ENCODE measurements around the gene FAM107B. TPM values are rescaled to one million over a fixed set of nuclear protein-coding genes. Genes with fewer than 3 reads are reported as not detected.

The FAM107B gene
- total and polyA plus RNA-seq, 2 of the 8 experiments (the other 6 are each of a cell fraction or from before 2014, with no cell fraction given) = 7.5 to 28.1 TPM

DNA sequence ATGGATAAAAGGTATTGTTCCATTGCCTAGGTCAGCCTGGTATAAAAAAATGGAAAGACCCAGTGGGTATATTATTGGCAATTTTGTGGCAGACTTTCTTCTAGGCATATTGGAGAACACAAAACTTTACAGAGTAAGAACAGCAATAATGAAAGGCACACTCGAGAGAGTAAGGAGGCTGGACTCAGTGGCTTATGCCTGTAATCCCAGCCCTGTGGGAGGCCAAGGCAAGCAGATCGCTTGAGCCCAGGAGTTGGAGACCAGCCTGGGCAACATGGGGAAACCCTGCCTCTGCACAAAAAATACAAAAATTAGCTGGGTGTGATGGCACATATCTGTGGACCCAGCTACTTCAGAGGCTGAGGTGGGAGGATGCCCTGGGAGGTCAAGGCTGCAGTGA is 158.2 kb downstream of the FAM107B start:
- Histone ChIP-seq H2BK15ac (ENCODE audit: low read length) (no peak overlapping the region), H3K14ac (ENCODE audit: insufficient read length) (no peak overlapping the region), H3K27me3 (replicated peaks in 1 of 4; ENCODE audit: control insufficient read depth in 3 of 4, extremely low read depth in 1 of 4, insufficient read depth in 3 of 4, low read length in 3 of 4) (no peaks in the 10 kb centered on the region), H3K4ac (replicated peaks; ENCODE audit: insufficient read length, low read depth, low read length) (no peak overlapping the region), H3K23ac (ENCODE audit: insufficient read length) (no peak overlapping the region), H3K9ac (replicated peaks in 1 of 4; ENCODE audit: extremely low read depth in 1 of 4, low read depth in 3 of 4, low read length in 3 of 4) (no peak overlapping the region), H4K5ac (ENCODE audit: insufficient read length, low read depth, low read length) (no peak overlapping the region), H3K4me3 (ENCODE audit: extremely low read depth in 1 of 4, insufficient read depth in 2 of 4, low read depth in 3 of 4, low read length in 4 of 4) (no peak overlapping the region), H3K79me2 (ENCODE audit: control insufficient read depth in 1 of 2, insufficient read depth in 2 of 2, low read length in 2 of 2) (no peaks in the 10 kb centered on the region), H4K20me1 (replicated peaks in 1 of 2; ENCODE audit: control insufficient read depth in 1 of 2, insufficient read depth in 2 of 2, low read length in 2 of 2) (no peaks in the 10 kb centered on the region), H2BK12ac (ENCODE audit: low read depth, low read length) (no peak overlapping the region), H3K27ac (ENCODE audit: low read depth, low read length) (no peak overlapping the region), H2AFZ (ENCODE audit: low read length) (no peak overlapping the region), H3K4me1 (replicated peaks in 1 of 4; ENCODE audit: control insufficient read depth in 3 of 4, insufficient read depth in 4 of 4, low read length in 3 of 4) (no peaks in the 10 kb centered on the region; a peak in 1 of 7 replicates), H3K79me1 (ENCODE audit: low read depth, low read length) (no peaks in the 10 kb centered on the region), H2BK5ac (ENCODE audit: low read depth, low read length) (no peak overlapping the region), H3K36me3 (ENCODE audit: control insufficient read depth in 2 of 4, insufficient read depth in 4 of 4, low read length in 3 of 4) (no peaks in the 10 kb centered on the region), H4K8ac (ENCODE audit: extremely low read depth, insufficient read depth, low read length) (no peak overlapping the region), H4K91ac (replicated peaks; ENCODE audit: insufficient read length, low read length) (no peak overlapping the region), H2BK20ac (ENCODE audit: low read length) (no peak overlapping the region), H2BK120ac (replicated peaks; ENCODE audit: low read depth, low read length) (no peak overlapping the region), H2AK5ac (ENCODE audit: low read depth, low read length) (no peak overlapping the region), H3K9me3 (ENCODE audit: insufficient read depth in 2 of 2, low read depth in 1 of 2, low read length in 1 of 2) (no peaks in the 10 kb centered on the region), H3K23me2 (ENCODE audit: low read depth, low read length) (no peaks in the 10 kb centered on the region), H3K56ac (replicated peaks; ENCODE audit: insufficient read length, low read depth, low read length) (no peak overlapping the region), H3K4me2 (ENCODE audit: insufficient read depth in 1 of 2, low read depth in 2 of 2, low read length in 2 of 2) (no peak overlapping the region), H3K18ac (ENCODE audit: extremely low read depth, low read length) (no peak overlapping the region)
- POLR2A ChIA-PET (ENCODE audit: partially characterized antibody) = interaction anchor here (0.9 kb wide), 1 partner anchor 11 kb away, joined by 4 read pairs; no protein-coding TSS in a partner anchor
- no peak for DNase-seq (ENCODE audit: low read depth in 1 of 2, low spot score in 2 of 2)
- 85% methylated on average over 2 of the region's 2 CpGs; no CpG with 5 or more reads in 1 of the 2 experiments for WGBS, 2 experiments (ENCODE audit: extremely low coverage in 1 of 2, insufficient coverage in 1 of 2, insufficient read length in 1 of 2, insufficient replicate concordance in 2 of 2, low coverage in 1 of 2, low lambda C conversion rate in 2 of 2, missing lambda C conversion rate in 1 of 2)
- TF ChIP-seq YY1 (IDR thresholded peaks at IDR 0.05; ENCODE audit: low read depth, low read length) (no peak), RAD21 (IDR thresholded peaks at IDR 0.05 in 1 of 2, conservative IDR thresholded peaks at IDR 0.05 in 1 of 2; ENCODE audit: low read depth in 2 of 2, low read length in 2 of 2) (no peak), SUZ12 (IDR thresholded peaks at IDR 0.05; ENCODE audit: low read length) (no peak), BACH1 (IDR thresholded peaks at IDR 0.05; ENCODE audit: low read length) (no peak)
- FAIRE-seq = no peak
- CTCF ChIA-PET (ENCODE audit: partially characterized antibody) = interaction anchor here (0.7 to 1.7 kb wide), 4 partner anchors 21 to 334 kb away, joined by 3 to 4 read pairs (median 4); no protein-coding TSS in a partner anchor

Measured in H1 (cell line).